Activated CD8-positive, alpha-beta memory T cell treated with anti-CD3 and anti-CD28 coated beads for 4 hours (primary cell): ENCODE results near the gene DCAF7.

Source experiments
- DNase-seq, 2 donors: peaks; one replicate each; pipeline ENCODE4 v3.0.0-alpha.2; 2020; ENCODE audit warnings: low read depth in 2 of 2

The DCAF7 gene

GRCh38 chr17:63629627-63630026 lies 79.3 kb downstream of the DCAF7 start:
- no peak for DNase-seq

GRCh38 chr17:63631062-63631461 lies 80.8 kb downstream of the DCAF7 start:
- no peak for DNase-seq

GRCh38 chr17:63631626-63632025 lies 81.3 kb downstream of the DCAF7 start:
- no peak for DNase-seq

GRCh38 chr17:63633742-63634141 lies 83.5 kb downstream of the DCAF7 start:
- no peak for DNase-seq

GRCh38 chr17:63634163-63634562 lies 83.9 kb downstream of the DCAF7 start:
- no peak for DNase-seq

GRCh38 chr17:63634816-63635215 lies 84.5 kb downstream of the DCAF7 start:
- no peak for DNase-seq

- DNase-seq = no peak
Observed at GRCh38 chr17:63635290-63635689, 85.0 kb downstream of the DCAF7 start.

- DNase-seq = no peak
Observed at GRCh38 chr17:63635787-63636186, 85.5 kb downstream of the DCAF7 start.

- no peak for DNase-seq
Observed at GRCh38 chr17:63639125-63639524, 88.8 kb downstream of the DCAF7 start.

- no peak for DNase-seq
Observed at GRCh38 chr17:63640038-63640437, 89.8 kb downstream of the DCAF7 start.

- no peak for DNase-seq
Observed at GRCh38 chr17:63641692-63642448, 91.6 kb downstream of the DCAF7 start.
